HepG2 (cell line): ENCODE data around the gene C4BPA. TPM values are rescaled to one million over a fixed set of nuclear protein-coding genes. Genes with fewer than 3 reads are reported as not detected.

Source experiments
- ATAC-seq: fragments of 200-7000 bp; cut with Tn5 transposase; 3 replicates; pipeline ENCODE4 v1.9.1; 2020; ENCODE audit warnings: mild to moderate bottlenecking, moderate library complexity
- BruUV-seq: library from RNA; stranded (reverse); fragments of 400-500 nt; replicated peaks from 2 replicates; lab custom pipeline; 2021; lab: Mats Ljungman, UMichigan
- CTCF ChIA-PET: fragments of 300-600 bp; formaldehyde crosslinking; extraction: SDS; loops from one replicate; lab custom pipeline; 2021; ENCODE audit warnings: low total read pairs, inconsistent platforms, low intra/inter-chr PET ratio; lab: Yijun Ruan, JAX
- POLR2A ChIA-PET: fragments of 350-600 bp; sonication (Branson Sonifier 250); formaldehyde crosslinking; loops from one replicate; lab custom pipeline; 2020; ENCODE audit warnings: antibody characterized with exemption, inconsistent platforms; lab: Yijun Ruan, JAX
- DNase-seq: peaks from one replicate; pipeline ENCODE4 v3.0.0-alpha.2; 2015; ENCODE audit warnings: low spot score
- FAIRE-seq: peaks from 3 replicates; lab custom pipeline; 2011; peaks lifted over from hg19 to GRCh38; lab: Jason Lieb, UNC
- H2AFZ ChIP-seq: one replicate; pipeline ENCODE4 v1.6.1; 2011; ENCODE audit warnings: low read length, inconsistent platforms
- H3K27ac ChIP-seq: fragments of 300-600 bp; 3 replicates; pipeline ENCODE4 v1.8.0; 2011; ENCODE audit warnings: mixed run types, mild to moderate bottlenecking, mixed read lengths, low read length, inconsistent platforms; ENCODE audit not compliant: insufficient read depth; ENCODE audit errors: extremely low read length
- H3K27me3 ChIP-seq, 2 experiments: fragments of 200-600 bp in 1 of 2; 2 replicates in 1 of 2; 3 replicates in 1 of 2; pipeline versions ENCODE4 v1.6.0 to v1.8.0; 2011; ENCODE audit warnings: low read length in 2 of 2, mild to moderate bottlenecking in 2 of 2, moderate library complexity in 2 of 2, inconsistent platforms in 1 of 2; ENCODE audit not compliant: insufficient read depth in 2 of 2, control insufficient read depth in 1 of 2
- H3K36me3 ChIP-seq, 2 experiments: fragments of 200-600 bp in 1 of 2; replicated peaks in 1 of 2; 2 replicates in 1 of 2; 3 replicates in 1 of 2; pipeline versions ENCODE4 v1.5.1 to v1.8.0; 2011; ENCODE audit warnings: low read length in 2 of 2, inconsistent platforms in 1 of 2; ENCODE audit not compliant: insufficient read depth in 2 of 2, control insufficient read depth in 1 of 2
- H3K4me1 ChIP-seq: 2 replicates; pipeline ENCODE4 v1.5.1; 2012; ENCODE audit warnings: low read length, inconsistent platforms; ENCODE audit not compliant: insufficient read depth
- H3K4me2 ChIP-seq: 2 replicates; pipeline ENCODE4 v1.6.0; 2011; ENCODE audit warnings: low read depth, low read length, inconsistent platforms
- H3K4me3 ChIP-seq, 3 experiments: fragments of 200-600 bp in 1 of 3; sonication (generic), shearing (Covaris generic) in 1 of 3; replicated peaks in 1 of 3; 2 replicates each; pipeline ENCODE4 v1.5.1; 2011 to 2016; ENCODE audit warnings: low read length in 3 of 3, inconsistent platforms in 2 of 3, low read depth in 2 of 3, mild to moderate bottlenecking in 2 of 3, control low read depth in 1 of 3, mixed read lengths in 1 of 3; ENCODE audit not compliant: insufficient read depth in 1 of 3
- H3K79me2 ChIP-seq: one replicate; pipeline ENCODE4 v1.6.1; 2011; ENCODE audit warnings: low read length, inconsistent platforms; ENCODE audit not compliant: insufficient read depth
- H3K9ac ChIP-seq: 2 replicates; pipeline ENCODE4 v1.6.0; 2011; ENCODE audit warnings: mild to moderate bottlenecking, low read depth, low read length, inconsistent platforms; ENCODE audit not compliant: insufficient read depth
- H3K9me3 ChIP-seq: 2 replicates; pipeline ENCODE4 v1.5.1; 2012; ENCODE audit warnings: mild to moderate bottlenecking, low read length
- H4K20me1 ChIP-seq: 2 replicates; pipeline ENCODE4 v1.6.0; 2011; ENCODE audit warnings: inconsistent platforms, mild to moderate bottlenecking, low read length, moderate library complexity; ENCODE audit not compliant: insufficient read depth
- BHLHE40 ChIP-seq: IDR thresholded peaks from 2 replicates; pipeline ENCODE4 v1.6.1; 2011; ENCODE audit warnings: low read length, improper control_type of control experiment
- HOXA3 ChIP-seq: sonication (generic); formaldehyde crosslinking; IDR thresholded peaks from 2 replicates; pipeline ENCODE4 v1.5.0; 2020; ENCODE audit warnings: missing genetic modification reagents
- RFX3 ChIP-seq: IDR thresholded peaks from 2 replicates; pipeline ENCODE4 v1.6.1; 2016; ENCODE audit warnings: missing biosample characterization, missing genetic modification reagents
- RXRA ChIP-seq: sonication (generic); formaldehyde crosslinking; IDR thresholded peaks from 2 replicates; pipeline ENCODE4 v1.5.1; 2020; ENCODE audit warnings: missing genetic modification reagents
- U2AF2 ChIP-seq: fragments of 200-400 bp; formaldehyde crosslinking; IDR thresholded peaks from 2 replicates; pipeline ENCODE4 v1.6.1; 2017; ENCODE audit warnings: low read depth, mild to moderate bottlenecking, low read length
- ZNF282 ChIP-seq: fragments of 450-650 bp; IDR thresholded peaks from 2 replicates; pipeline ENCODE4 v1.6.1; 2018; ENCODE audit not compliant: partially characterized antibody
- ZNF773 ChIP-seq: sonication (generic); formaldehyde crosslinking; IDR thresholded peaks from 2 replicates; pipeline ENCODE4 v1.4.0; 2020; ENCODE audit warnings: missing genetic modification reagents, borderline replicate concordance
- ZNF788 ChIP-seq: sonication (generic); formaldehyde crosslinking; IDR thresholded peaks from 2 replicates; pipeline ENCODE4 v1.5.0; 2020; ENCODE audit warnings: mild to moderate bottlenecking, missing genetic modification reagents, borderline replicate concordance
- ZSCAN12 ChIP-seq: sonication (generic); formaldehyde crosslinking; IDR thresholded peaks from 2 replicates; pipeline ENCODE4 v1.9.0; 2021; ENCODE audit warnings: mild to moderate bottlenecking, missing genetic modification reagents
- WGBS: methylation state at CpG from one replicate; pipeline ENCODE4 v1.1.6; 2017; ENCODE audit warnings: low lambda C conversion rate; 5-methylcytosine and 5-hydroxymethylcytosine counted together
- in situ Hi-C: cut with HindIII; loops from 2 replicates; pipeline ENCODE4 v1.10.0; 2017; ENCODE audit warnings: low pct_unique_long_range_greater_than_20kb; ENCODE audit not compliant: extremely low pct_ligation_motif_present
- intact Hi-C: fragments of 100-400 bp; cut with micrococcal nuclease; formaldehyde crosslinking; loops from one replicate; pipeline ENCODE4 v1.10.0; 2022; ENCODE audit not compliant: unreplicated experiment
- polyA plus RNA-seq, 8 experiments: library from polyadenylated mRNA; depleted of rRNA in 3 of 8; stranded (reverse) in 7 of 8; unstranded in 1 of 8; fragments of >200 nt; fragmentation: Illumina TruSeq in 4 of 8; extraction: Trizol in 4 of 8; gene quantifications; 2 replicates each; pipeline versions ENCODE4 v1.2.1 to v1.2.3, GENCODE V29; 2011 to 2016; ENCODE audit warnings: low read depth in 4 of 8, missing spikeins in 1 of 8, mixed read lengths in 1 of 8; ENCODE audit not compliant: insufficient read depth in 1 of 8
- total RNA-seq, 5 experiments: library from RNA; depleted of rRNA; stranded (reverse); fragments of >200 nt; fragmentation: Illumina TruSeq; extraction: Trizol; gene quantifications; 2 replicates each; pipeline ENCODE4 v1.2.3, GENCODE V29; 2016; ENCODE audit warnings: low read depth in 1 of 5
- TF ChIP-seq, protein P1 (sequence below): sonication (generic); formaldehyde crosslinking; IDR thresholded peaks from 2 replicates; pipeline ENCODE4 v1.5.0; 2020; ENCODE audit warnings: mild to moderate bottlenecking, missing genetic modification reagents
- TF ChIP-seq, protein P2 (sequence below): sonication (generic); formaldehyde crosslinking; IDR thresholded peaks from 2 replicates; pipeline ENCODE4 v1.5.0; 2020; ENCODE audit warnings: missing genetic modification reagents
- TF ChIP-seq, protein P3 (sequence below): sonication (generic); formaldehyde crosslinking; IDR thresholded peaks from 2 replicates; pipeline ENCODE4 v1.4.0; 2020; ENCODE audit warnings: missing genetic modification reagents, borderline replicate concordance
- TF ChIP-seq, protein P4 (sequence below): sonication (generic); formaldehyde crosslinking; IDR thresholded peaks from 2 replicates; pipeline ENCODE4 v1.8.1; 2022; ENCODE audit warnings: low read depth, mild to moderate bottlenecking, missing genetic modification reagents

Gene C4BPA
- total and polyA plus RNA-seq, 2 of the 13 experiments (the other 11 are each of a cell fraction or from before 2014, with no cell fraction given) = 32.1 to 60.1 TPM

DNA sequence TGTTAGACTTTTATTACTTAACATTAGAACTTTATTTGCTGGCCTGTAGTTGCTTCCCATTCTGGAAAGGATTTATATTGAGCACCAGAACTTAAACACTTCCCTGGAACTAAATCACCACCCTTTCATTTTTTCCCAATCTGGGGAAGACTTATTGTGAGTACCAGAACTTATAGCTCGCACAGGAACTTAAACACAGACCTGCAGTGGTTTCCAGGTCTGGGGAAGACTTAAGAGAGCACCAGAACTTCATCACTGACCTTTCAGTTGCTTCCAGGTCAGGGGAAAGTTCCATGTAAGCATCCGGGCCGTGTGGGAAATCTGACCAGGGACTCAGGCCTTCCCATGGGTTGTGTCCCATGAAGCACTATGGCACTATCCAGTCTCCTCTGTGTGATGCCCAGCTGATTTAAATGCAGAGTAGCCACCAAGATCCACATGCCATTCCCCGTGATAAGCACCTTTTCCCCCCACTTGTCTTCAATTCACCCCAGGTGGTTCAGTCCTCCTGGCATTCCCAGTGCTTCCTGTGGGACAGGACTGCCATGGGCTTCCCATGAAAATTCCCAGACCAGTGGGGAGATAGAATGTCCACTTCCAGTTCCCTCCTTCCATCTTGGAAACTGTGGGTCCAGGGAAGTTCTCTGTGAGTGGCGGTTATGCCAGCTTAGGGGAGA, 48.9 kb downstream of the C4BPA start (continued):
- TF ChIP-seq, protein P1, sequence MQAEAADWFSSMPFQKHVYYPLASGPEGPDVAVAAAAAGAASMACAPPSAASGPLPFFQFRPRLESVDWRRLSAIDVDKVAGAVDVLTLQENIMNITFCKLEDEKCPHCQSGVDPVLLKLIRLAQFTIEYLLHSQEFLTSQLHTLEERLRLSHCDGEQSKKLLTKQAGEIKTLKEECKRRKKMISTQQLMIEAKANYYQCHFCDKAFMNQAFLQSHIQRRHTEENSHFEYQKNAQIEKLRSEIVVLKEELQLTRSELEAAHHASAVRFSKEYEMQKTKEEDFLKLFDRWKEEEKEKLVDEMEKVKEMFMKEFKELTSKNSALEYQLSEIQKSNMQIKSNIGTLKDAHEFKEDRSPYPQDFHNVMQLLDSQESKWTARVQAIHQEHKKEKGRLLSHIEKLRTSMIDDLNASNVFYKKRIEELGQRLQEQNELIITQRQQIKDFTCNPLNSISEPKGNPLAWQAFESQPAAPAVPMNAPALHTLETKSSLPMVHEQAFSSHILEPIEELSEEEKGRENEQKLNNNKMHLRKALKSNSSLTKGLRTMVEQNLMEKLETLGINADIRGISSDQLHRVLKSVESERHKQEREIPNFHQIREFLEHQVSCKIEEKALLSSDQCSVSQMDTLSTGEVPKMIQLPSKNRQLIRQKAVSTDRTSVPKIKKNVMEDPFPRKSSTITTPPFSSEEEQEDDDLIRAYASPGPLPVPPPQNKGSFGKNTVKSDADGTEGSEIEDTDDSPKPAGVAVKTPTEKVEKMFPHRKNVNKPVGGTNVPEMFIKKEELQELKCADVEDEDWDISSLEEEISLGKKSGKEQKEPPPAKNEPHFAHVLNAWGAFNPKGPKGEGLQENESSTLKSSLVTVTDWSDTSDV (CRISPR knock-in tag) = no peak
- TF ChIP-seq, protein P2, sequence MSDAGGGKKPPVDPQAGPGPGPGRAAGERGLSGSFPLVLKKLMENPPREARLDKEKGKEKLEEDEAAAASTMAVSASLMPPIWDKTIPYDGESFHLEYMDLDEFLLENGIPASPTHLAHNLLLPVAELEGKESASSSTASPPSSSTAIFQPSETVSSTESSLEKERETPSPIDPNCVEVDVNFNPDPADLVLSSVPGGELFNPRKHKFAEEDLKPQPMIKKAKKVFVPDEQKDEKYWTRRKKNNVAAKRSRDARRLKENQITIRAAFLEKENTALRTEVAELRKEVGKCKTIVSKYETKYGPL (CRISPR knock-in tag) = no peak
- TF ChIP-seq ZNF773 (CRISPR knock-in tag) (no peak), U2AF2 (no peak)

DNA sequence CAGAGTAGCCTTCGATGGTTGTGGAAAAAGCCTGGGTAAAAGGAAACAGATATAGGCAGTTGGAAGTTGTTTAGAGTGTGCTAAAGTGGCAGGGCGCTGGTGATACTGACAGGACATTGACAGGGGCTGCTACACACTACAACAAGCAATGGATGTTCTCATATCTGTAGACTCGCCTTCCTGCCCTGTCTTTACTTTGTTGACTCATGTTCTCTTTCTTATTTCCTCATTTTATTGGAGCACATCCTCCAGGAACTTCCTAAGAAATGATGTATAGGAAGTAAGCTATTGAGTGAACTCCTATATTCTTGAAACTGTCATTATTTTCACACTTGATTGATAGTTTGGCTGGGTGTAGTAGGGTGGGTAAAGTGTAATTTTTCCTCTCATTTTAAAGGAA, 51.0 kb downstream of the C4BPA start:
- no peak for FAIRE-seq
- no peak overlapping the region for H2AFZ ChIP-seq
- no peaks in the 10 kb centered on the region; a peak in 1 of 5 replicates for H3K27me3 ChIP-seq
- H3K79me2 ChIP-seq = no peaks in the 10 kb centered on the region
- H3K4me1 ChIP-seq = no peaks in the 10 kb centered on the region
- peaks cover 10% of the 10 kb centered on the region; the same call in 1 of the 2 replicates for H3K9me3 ChIP-seq
- H3K9ac ChIP-seq = no peak overlapping the region
- ChIA-PET POLR2A (no interaction called here), CTCF (no interaction called here)
- intact Hi-C loops = no loop called here
- 25% methylated on average over 3 of the region's 3 CpGs for WGBS
- H3K27ac ChIP-seq = no peak overlapping the region
- H3K36me3 ChIP-seq = no peaks in the 10 kb centered on the region
- DNase-seq = no peak
- H3K4me2 ChIP-seq = no peak overlapping the region
- H3K4me3 ChIP-seq = no peak overlapping the region
- in situ Hi-C loops = no loop called here
- no TSS peak for BruUV-seq
- ATAC-seq = no peak
- no peaks in the 10 kb centered on the region for H4K20me1 ChIP-seq
- TF ChIP-seq RFX3 (CRISPR knock-in tag) (no peak), RXRA (no peak), ZNF282 (no peak), ZNF788 (CRISPR knock-in tag) (no peak), HOXA3 (no peak), BHLHE40 (no peak), ZSCAN12 (CRISPR knock-in tag) (no peak)
- TF ChIP-seq, protein P3, sequence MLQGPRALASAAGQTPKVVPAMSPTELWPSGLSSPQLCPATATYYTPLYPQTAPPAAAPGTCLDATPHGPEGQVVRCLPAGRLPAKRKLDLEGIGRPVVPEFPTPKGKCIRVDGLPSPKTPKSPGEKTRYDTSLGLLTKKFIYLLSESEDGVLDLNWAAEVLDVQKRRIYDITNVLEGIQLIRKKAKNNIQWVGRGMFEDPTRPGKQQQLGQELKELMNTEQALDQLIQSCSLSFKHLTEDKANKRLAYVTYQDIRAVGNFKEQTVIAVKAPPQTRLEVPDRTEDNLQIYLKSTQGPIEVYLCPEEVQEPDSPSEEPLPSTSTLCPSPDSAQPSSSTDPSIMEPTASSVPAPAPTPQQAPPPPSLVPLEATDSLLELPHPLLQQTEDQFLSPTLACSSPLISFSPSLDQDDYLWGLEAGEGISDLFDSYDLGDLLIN (CRISPR knock-in tag) = no peak
- TF ChIP-seq, protein P4, sequence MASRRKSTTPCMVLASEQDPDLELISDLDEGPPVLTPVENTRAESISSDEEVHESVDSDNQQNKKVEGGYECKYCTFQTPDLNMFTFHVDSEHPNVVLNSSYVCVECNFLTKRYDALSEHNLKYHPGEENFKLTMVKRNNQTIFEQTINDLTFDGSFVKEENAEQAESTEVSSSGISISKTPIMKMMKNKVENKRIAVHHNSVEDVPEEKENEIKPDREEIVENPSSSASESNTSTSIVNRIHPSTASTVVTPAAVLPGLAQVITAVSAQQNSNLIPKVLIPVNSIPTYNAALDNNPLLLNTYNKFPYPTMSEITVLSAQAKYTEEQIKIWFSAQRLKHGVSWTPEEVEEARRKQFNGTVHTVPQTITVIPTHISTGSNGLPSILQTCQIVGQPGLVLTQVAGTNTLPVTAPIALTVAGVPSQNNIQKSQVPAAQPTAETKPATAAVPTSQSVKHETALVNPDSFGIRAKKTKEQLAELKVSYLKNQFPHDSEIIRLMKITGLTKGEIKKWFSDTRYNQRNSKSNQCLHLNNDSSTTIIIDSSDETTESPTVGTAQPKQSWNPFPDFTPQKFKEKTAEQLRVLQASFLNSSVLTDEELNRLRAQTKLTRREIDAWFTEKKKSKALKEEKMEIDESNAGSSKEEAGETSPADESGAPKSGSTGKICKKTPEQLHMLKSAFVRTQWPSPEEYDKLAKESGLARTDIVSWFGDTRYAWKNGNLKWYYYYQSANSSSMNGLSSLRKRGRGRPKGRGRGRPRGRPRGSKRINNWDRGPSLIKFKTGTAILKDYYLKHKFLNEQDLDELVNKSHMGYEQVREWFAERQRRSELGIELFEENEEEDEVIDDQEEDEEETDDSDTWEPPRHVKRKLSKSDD (CRISPR knock-in tag) = no peak
